ENCODE measurements around the gene OLIG2.

Gene OLIG2

GRCh38 chr21:33025489-33026442, at the start of gene OLIG2:
OLIG2 (plus strand) TSS chr21:33025935; CDS start chr21:33026863, 928 bp downstream.
- DNase-seq: no peak

DNA sequence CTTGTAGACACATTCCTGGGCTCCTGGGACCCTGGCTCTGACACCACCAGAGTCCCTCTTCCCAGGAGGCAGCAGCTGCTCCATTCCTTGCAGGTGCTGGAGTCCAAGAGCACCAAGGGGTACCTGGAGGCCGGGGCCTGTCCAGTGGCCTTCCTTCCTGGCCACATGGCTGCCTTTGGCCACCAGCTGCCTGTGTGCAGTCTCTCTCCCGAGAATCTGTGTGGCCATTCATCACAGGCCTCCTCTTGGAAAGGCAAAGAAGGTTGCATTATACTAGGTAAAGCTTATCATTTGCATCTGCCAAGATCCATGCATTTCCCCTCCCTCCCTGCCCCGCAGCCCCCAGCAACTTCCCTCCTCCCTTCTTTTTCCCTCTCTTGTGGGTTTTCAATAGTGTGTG, 48.9 kb upstream of the OLIG2 start:
- no peak for DNase-seq

GRCh38 chr21:32977216-32977615, 48.5 kb upstream of the OLIG2 start:
- DNase-seq: no peak

DNA sequence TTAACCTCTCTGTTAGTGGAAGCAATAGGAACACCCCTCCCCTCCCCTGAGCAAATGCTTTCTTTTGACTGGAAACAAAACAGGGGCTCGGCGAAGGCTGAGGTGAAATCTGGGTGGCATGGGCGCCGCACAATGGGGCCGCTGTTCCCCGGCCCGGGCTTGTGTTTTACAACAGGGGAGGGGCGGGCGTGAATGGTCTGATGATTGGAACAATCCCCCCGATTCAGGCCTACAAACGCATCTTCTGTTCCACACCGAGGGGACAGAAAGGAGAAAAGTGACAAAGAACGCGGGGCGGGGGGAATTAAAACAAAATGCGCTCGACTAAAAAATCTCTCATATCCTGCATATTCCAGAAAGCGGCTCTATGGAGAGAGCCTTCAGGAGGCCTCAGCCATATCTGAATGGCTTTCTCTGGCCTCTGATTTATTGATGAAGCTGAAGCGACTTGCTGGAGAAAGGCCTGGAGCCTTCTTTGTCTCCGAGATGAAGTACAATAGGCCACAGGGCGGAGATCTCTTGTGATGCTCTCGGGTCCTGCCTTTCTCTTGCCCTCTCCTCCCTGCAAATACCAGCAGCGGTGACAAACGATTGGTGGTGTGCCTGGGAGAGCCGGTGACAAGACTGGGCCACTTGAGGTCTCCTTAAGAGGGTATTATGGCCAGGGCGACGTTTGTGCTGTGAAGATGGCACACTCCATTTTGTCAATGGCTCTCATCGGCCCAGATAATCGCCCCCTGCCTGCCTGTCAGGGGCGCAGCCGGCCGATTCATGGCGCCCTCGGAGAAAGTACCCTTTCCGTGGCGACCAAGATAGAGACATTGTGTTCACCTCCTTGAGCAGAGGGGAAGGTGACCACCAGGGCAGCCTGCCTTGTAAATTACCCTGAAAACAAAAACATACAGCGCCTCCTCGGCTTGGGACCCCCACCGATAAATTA, 47.1 kb upstream of the OLIG2 start:
- no peak for DNase-seq

DNA sequence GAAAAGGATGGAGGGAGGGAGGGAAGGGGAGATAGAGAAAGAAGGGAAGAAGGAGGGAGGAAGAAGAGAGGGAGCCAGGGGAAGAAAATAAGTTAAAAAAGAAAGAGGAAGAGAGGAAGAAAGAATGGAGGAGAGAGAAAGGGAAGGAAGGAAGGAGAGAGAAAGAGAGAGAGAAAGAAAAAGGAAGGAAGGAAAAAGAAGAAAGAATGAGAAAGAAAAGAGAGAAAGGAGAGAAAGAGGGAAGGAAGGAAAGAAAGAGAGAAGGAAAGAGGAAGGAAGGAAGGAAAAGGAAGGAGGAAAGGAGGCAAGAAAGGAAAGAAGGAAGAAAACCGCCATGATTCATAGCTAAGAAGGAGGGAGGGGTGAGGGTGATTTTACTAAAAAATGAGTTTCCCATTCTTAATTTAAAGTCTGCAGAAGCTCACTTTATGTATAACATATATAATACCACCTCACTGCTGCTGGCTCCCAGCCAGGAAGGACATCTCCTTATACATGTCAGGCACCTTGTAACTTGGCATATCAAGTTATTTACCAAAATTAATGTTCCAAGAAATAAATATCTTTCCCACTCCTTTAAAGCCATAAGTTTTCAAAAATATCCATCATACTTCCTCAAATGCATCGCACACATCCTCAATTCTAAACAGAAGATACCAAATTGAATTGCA, 46.0 kb upstream of the OLIG2 start:
- no peak for DNase-seq

DNA sequence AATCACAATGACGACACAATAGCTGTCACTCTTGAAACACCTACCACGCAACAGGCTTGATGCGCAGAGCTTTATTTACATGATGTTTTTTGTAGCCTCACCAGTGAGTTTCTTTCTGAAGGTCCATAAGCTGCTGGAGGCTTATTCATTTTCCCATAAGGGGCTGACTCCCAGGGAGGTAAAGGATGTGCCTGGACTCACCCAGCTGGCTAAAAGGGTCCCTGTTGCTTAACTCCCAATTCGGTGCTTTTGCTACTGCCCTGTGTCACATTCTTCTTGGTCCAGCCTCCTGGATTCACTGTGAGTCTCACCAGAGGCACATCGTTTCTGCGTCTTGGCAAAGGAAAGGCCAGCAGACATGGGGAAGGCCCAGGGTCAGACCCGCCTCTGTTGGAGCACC, 44.6 kb upstream of the OLIG2 start:
- no peak for DNase-seq

GRCh38 chr21:32990666-32991065, 35.1 kb upstream of the OLIG2 start:
- DNase-seq: no peak

DNA sequence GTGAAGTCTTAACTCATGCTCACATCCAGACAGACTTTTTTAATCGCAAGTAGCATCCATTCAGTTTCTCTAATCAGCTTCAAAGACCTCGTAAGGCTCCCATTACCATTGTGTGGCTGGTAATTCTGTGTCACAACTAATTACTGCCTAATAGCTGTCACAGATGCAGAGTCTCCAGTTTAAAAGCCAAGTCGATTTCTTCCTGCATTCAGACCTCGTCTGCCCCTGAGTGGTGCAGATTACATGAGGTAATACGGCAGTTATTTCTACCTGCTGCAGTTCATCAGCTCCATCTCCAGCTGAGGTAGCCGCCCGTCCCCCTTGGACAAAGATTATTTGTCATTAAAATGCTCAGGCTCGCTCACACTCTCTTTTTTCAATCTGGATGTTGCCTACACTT, 34.4 kb upstream of the OLIG2 start:
- no peak for DNase-seq

- DNase-seq: no peak
Observed at GRCh38 chr21:32993894-32994293, 31.8 kb upstream of the OLIG2 start.

- DNase-seq: no peak
Observed at GRCh38 chr21:32994305-32994704, 31.4 kb upstream of the OLIG2 start.

DNA sequence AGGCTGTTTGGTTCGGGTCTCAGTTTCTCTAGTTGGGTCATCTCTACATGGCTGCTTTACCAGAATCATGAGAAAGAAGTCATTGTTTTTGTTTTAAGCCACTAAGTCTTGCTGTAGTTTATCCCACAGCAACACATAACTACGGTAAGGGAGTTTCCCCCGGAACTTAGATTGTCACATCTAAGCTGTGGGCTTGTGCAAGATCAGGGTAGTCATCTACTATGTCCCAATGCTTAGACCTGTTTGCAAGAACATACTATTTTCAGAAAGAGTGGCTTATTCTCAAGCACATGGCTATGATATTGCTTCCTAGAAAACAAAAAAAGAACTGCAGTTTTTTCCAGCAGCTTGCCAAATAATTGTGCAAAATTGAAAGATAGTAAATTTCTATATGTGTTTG, 18.0 kb upstream of the OLIG2 start:
- no peak for DNase-seq

DNA sequence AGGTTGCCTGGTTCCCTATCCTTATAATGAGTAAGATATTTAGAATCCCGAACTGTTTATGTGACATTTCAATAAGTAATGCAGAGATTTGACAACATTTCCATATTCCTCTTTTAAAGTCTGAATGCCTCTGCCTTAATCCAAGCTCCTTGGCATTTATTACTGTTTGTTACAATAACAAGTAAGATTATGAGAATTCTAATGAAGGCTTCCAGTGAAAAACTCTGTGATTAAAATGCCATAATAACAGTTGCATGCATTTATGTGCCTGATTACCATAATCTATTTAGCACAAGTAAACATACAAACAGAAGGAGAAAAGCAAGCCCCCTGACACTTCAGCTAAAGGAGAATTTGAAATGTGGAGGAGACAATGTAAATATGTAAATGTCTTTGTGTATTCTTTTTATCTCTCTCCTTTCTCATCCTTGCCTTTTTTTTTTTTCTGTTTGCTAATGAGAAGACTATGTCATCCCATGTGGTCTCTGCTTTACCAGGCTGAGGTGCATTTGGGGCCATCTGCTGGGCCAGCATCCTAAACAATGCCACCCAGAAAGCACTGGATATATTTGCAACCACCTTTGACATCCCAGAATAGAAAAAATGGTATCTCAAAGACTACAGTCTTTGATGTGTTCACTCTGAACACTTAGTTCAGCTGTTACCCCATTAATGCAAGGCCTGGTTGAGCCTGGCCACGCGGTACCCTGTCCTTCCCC, 17.2 kb upstream of the OLIG2 start:
- no peak for DNase-seq

DNA sequence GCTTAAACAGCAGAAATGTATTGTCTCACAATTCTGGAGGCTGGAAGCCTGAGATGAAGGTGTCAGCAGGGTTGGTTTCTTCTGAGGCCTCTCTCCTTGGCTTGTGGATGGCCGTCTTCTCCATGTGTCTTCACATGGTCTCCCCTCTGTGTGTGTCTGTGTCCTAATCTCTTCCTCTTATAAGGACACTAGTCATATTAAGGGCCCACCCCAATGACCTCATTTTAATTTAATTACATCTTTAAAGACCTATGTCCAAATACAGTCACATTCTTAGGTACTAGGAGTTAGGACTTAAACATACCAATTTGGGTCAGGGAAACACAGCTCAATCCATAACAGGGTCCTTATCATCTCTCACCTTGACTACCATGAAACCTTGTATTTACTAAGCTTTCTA, 14.8 kb upstream of the OLIG2 start:
- no peak for DNase-seq

GRCh38 chr21:33011462-33011861, 14.3 kb upstream of the OLIG2 start:
- no peak for DNase-seq

GRCh38 chr21:33013626-33014025, 12.1 kb upstream of the OLIG2 start:
- no peak for DNase-seq

- DNase-seq: no peak
Observed at GRCh38 chr21:33014331-33014730, 11.4 kb upstream of the OLIG2 start.

DNA sequence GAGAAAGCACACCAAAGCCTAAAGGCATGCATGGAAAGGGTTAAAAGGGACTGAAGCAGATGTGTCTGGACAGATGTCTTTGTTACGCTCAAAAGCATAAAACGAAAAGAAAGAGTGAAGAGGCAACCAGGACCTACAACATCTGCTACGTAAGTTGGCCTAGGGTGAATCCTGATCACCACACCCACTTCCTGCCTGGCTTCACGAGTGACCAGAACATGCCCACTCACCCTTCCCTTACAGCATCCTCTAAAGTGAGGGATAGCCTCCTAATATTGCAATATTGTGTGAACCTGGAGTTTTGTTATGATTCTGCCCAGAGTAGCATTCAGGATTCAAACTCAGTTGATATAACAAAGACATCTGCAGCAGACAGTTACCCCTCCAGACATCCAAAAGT, 10.6 kb upstream of the OLIG2 start:
- no peak for DNase-seq

- DNase-seq: no peak
Observed at GRCh38 chr21:33015756-33016155, 10.0 kb upstream of the OLIG2 start.

DNA sequence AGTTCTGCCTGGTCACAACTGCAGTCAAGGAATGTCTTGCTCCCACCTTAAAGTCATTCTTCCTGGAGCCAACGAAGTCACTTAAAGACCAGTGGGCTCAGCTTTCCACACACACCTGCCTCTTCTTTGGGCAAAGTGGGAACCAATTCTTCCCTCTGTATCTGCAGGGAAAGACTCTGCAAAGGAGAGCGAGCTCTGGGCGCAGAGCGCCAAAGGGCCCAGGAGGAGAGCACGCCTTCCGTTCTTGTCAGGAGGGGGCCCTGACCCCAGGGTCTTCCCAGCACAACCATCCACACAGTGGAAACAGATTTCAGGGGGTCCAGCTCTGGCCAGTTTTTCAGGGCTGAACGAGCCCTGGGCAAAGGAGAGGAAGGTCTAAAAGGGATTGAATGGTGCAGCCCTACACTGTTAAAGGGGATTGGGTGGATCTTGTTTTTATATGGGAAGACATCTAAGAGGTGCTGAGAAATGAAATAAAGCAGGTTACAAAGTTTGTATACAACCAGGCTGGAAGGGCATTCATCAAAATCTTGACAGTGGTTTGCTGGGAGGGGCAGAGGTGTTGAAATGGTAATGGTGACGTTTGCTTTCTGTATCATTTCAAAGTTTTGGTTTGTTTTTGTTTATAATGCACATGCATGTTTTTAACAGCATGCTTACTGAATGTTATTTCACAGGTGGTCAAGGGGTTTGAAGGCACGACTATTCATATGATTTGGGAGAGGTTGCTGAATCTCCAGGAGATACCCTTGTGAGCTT, 6.8 kb upstream of the OLIG2 start:
- DNase-seq: no peak

- no peak for DNase-seq
Observed at GRCh38 chr21:33019516-33019884, 6.2 kb upstream of the OLIG2 start.

DNA sequence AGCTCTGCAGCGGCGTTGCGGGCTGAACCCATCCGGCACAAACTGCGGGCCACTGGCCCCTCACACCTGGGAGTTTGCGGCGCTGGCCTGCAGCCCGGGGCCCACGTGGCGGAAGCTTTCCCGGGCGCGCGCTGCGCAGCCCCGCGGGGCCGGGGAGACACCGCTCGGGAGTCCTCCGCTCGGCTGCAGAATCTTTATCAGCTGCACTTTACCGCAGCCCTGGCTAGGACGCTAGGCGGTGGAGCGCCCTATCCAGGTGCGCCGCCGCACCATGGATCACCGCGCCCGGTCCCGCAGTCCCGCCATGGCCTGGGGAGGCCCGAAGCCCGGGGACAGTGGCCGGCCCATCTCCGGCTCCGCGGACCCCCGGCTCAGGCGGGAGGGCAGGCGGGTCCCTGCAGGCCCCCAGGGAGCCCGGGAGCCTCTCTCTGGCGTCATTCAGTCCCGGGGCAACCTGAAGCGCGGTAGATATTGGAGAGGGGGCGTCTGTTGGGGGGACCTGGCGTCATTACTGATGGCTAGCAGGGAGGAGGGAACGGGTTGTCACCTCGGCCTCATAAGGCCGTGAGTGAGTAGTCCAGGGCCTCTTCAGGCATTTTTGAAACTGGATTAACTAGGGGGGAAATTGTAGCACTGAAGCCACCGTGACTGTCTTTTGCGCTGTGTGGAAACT, 5.7 kb upstream of the OLIG2 start:
- DNase-seq: no peak
